Astrocyte (in vitro differentiated cells and primary cell): ENCODE measurements around the gene RPL26. TPM values are rescaled to one million over a fixed set of nuclear protein-coding genes. Genes with fewer than 3 reads are reported as not detected.
"Not testable (repeated sequence)": the region's sequence is repeated elsewhere in the genome, so short reads cannot be mapped to it uniquely, and the experiment has no call there.

Experiments
- DNase-seq: peaks from one replicate; pipeline ENCODE4 v3.0.0-alpha.2; 2010; ENCODE audit warnings: low read depth
- FAIRE-seq: peaks from 2 replicates; lab custom pipeline; 2011; peaks lifted over from hg19 to GRCh38; lab: Jason Lieb, UNC
- H2AFZ ChIP-seq: 2 replicates; pipeline ENCODE4 v1.6.0; 2012; ENCODE audit warnings: low read depth, low read length, inconsistent platforms
- H3K27ac ChIP-seq: 2 replicates; pipeline ENCODE4 v1.5.1; 2011; ENCODE audit warnings: low read depth, low read length, inconsistent platforms
- H3K27me3 ChIP-seq: 2 replicates; pipeline ENCODE4 v1.6.0; 2011; ENCODE audit warnings: low read length, inconsistent platforms; ENCODE audit not compliant: insufficient read depth
- H3K36me3 ChIP-seq: 2 replicates; pipeline ENCODE4 v1.5.1; 2011; ENCODE audit warnings: low read length, inconsistent platforms; ENCODE audit not compliant: insufficient read depth
- H3K4me1 ChIP-seq: 2 replicates; pipeline ENCODE4 v1.5.1; 2011; ENCODE audit warnings: low read length, inconsistent platforms; ENCODE audit not compliant: insufficient read depth
- H3K4me2 ChIP-seq: 2 replicates; pipeline ENCODE4 v1.6.0; 2012; ENCODE audit warnings: low read length, inconsistent platforms
- H3K4me3 ChIP-seq: 2 replicates; pipeline ENCODE4 v1.5.1; 2011; ENCODE audit warnings: low read depth, mild to moderate bottlenecking, low read length, inconsistent platforms; ENCODE audit not compliant: insufficient read depth
- H3K79me2 ChIP-seq: 2 replicates; pipeline ENCODE4 v1.6.0; 2012; ENCODE audit warnings: mild to moderate bottlenecking, low read length, inconsistent platforms; ENCODE audit not compliant: insufficient read depth
- H3K9ac ChIP-seq: 2 replicates; pipeline ENCODE4 v1.6.0; 2012; ENCODE audit warnings: mild to moderate bottlenecking, low read length, inconsistent platforms
- H3K9me3 ChIP-seq: 2 replicates; pipeline ENCODE4 v1.5.1; 2012; ENCODE audit warnings: low read depth, mild to moderate bottlenecking, low read length, inconsistent platforms; ENCODE audit not compliant: insufficient read depth
- H4K20me1 ChIP-seq: 2 replicates; pipeline ENCODE4 v1.6.0; 2012; ENCODE audit warnings: low read length, inconsistent platforms; ENCODE audit not compliant: insufficient read depth
- H3K27ac Mint-ChIP-seq: one replicate; pipeline ENCODE4 v1.8.0; 2021; ENCODE audit warnings: mild to moderate bottlenecking, mixed read lengths; ENCODE audit not compliant: unreplicated experiment
- H3K27me3 Mint-ChIP-seq: one replicate; pipeline ENCODE4 v1.8.0; 2021; ENCODE audit warnings: low read depth, mixed read lengths; ENCODE audit not compliant: unreplicated experiment
- H3K36me3 Mint-ChIP-seq: one replicate; pipeline ENCODE4 v1.8.0; 2021; ENCODE audit warnings: low read depth, mixed read lengths; ENCODE audit not compliant: unreplicated experiment
- H3K4me1 Mint-ChIP-seq: one replicate; pipeline ENCODE4 v1.8.0; 2021; ENCODE audit warnings: low read depth, mixed read lengths; ENCODE audit not compliant: unreplicated experiment
- H3K4me3 Mint-ChIP-seq: one replicate; pipeline ENCODE4 v1.8.0; 2021; ENCODE audit warnings: mild to moderate bottlenecking, moderate library complexity, mixed read lengths; ENCODE audit not compliant: unreplicated experiment
- H3K9me3 Mint-ChIP-seq: one replicate; pipeline ENCODE4 v1.8.0; 2021; ENCODE audit warnings: mild to moderate bottlenecking, mixed read lengths; ENCODE audit not compliant: unreplicated experiment
- CTCF ChIP-seq: IDR thresholded peaks from 2 replicates; pipeline ENCODE4 v1.5.1; 2011; ENCODE audit warnings: low read depth, mild to moderate bottlenecking, inconsistent platforms, low read length, moderate library complexity; ENCODE audit not compliant: insufficient read depth
- EZH2 ChIP-seq: IDR thresholded peaks from 2 replicates; pipeline ENCODE4 v1.6.1; 2012; ENCODE audit warnings: mild to moderate bottlenecking, low read length, inconsistent platforms; ENCODE audit not compliant: insufficient read depth
- total RNA-seq: library from RNA; stranded (reverse); gene quantifications from 2 replicates; pipeline ENCODE4 v1.2.1, GENCODE V29; 2021

The RPL26 gene
- total RNA-seq, 1 donor from 2014 or later = 1,342 TPM

GRCh38 chr17:8377422-8377821, 5.6 kb downstream of the RPL26 start:
- H3K4me2 ChIP-seq = no peak overlapping the region
- H3K36me3 ChIP-seq = peaks cover 44% of the 10 kb centered on the region
- TF ChIP-seq EZH2 (no peak), CTCF (no peak)
- Mint-ChIP-seq H3K4me1 (peaks cover 25% of the 10 kb centered on the region), H3K27me3 (no peaks in the 10 kb centered on the region), H3K9me3 (no peaks in the 10 kb centered on the region), H3K4me3 (peak overlapping the region; percentile 62), H3K27ac (peak overlapping the region; percentile 14), H3K36me3 (peaks cover 14% of the 10 kb centered on the region)
- no peak overlapping the region for H3K4me3 ChIP-seq
- H4K20me1 ChIP-seq = peaks cover 58% of the 10 kb centered on the region
- H3K79me2 ChIP-seq = peaks cover 54% of the 10 kb centered on the region
- H3K4me1 ChIP-seq = peaks cover 29% of the 10 kb centered on the region
- no peak overlapping the region for H2AFZ ChIP-seq
- no peaks in the 10 kb centered on the region for H3K27me3 ChIP-seq
- no peak overlapping the region for H3K27ac ChIP-seq
- no peak for FAIRE-seq
- H3K9ac ChIP-seq = peak overlapping the region; percentile 93
- no peak for DNase-seq
- H3K9me3 ChIP-seq = no peaks in the 10 kb centered on the region

- Histone ChIP-seq H3K27ac (peak within 1 kb of the TSS; percentile 72), H2AFZ (peak within 1 kb of the TSS; percentile 75), H3K27me3 (no peaks in the 10 kb centered on the region), H3K36me3 (peaks cover 42% of the 10 kb centered on the region), H3K9ac (peak within 1 kb of the TSS; percentile 93), H3K4me1 (peaks cover 28% of the 10 kb centered on the region), H3K4me3 (peak within 1 kb of the TSS; percentile 91), H4K20me1 (peaks cover 48% of the 10 kb centered on the region), H3K4me2 (peak within 1 kb of the TSS; percentile 95), H3K9me3 (no peaks in the 10 kb centered on the region), H3K79me2 (peaks cover 44% of the 10 kb centered on the region)
- no peaks in the 10 kb centered on the region for H3K27me3 Mint-ChIP-seq
- DNase-seq = peak; percentile 68
- H3K27ac Mint-ChIP-seq = peak within 1 kb of the TSS; percentile 29
- peak within 1 kb of the TSS; percentile 78 for H3K4me3 Mint-ChIP-seq
- H3K36me3 Mint-ChIP-seq = peaks cover 10% of the 10 kb centered on the region
- TF ChIP-seq CTCF (peak; percentile 33), EZH2 (no peak)
- H3K9me3 Mint-ChIP-seq = no peaks in the 10 kb centered on the region
- peak; percentile 20 for FAIRE-seq
- peaks cover 28% of the 10 kb centered on the region for H3K4me1 Mint-ChIP-seq
Measured at GRCh38 chr17:8376271-8377067, 6.5 kb downstream of the RPL26 start, which contains the start of gene KRABD2. KRABD2 (minus strand) TSS chr17:8376704.

GRCh38 chr17:8375738-8376259, 7.2 kb downstream of the RPL26 start:
- Histone ChIP-seq H3K4me1 (peaks cover 21% of the 10 kb centered on the region), H3K27ac (peak overlapping the region; percentile 72), H4K20me1 (peaks cover 41% of the 10 kb centered on the region), H3K9ac (peak overlapping the region; percentile 93), H2AFZ (peak overlapping the region; percentile 75), H3K4me2 (peak overlapping the region; percentile 95), H3K36me3 (peaks cover 36% of the 10 kb centered on the region), H3K4me3 (peak overlapping the region; percentile 91), H3K27me3 (no peaks in the 10 kb centered on the region), H3K9me3 (no peaks in the 10 kb centered on the region), H3K79me2 (peaks cover 38% of the 10 kb centered on the region)
- H3K36me3 Mint-ChIP-seq = peaks cover 5% of the 10 kb centered on the region
- H3K4me3 Mint-ChIP-seq = peak overlapping the region; percentile 78
- TF ChIP-seq EZH2 (no peak), CTCF (no peak)
- no peaks in the 10 kb centered on the region for H3K27me3 Mint-ChIP-seq
- no peaks in the 10 kb centered on the region for H3K9me3 Mint-ChIP-seq
- H3K4me1 Mint-ChIP-seq = peaks cover 24% of the 10 kb centered on the region
- no peak for FAIRE-seq
- H3K27ac Mint-ChIP-seq = peak overlapping the region; percentile 29
- DNase-seq = no peak

GRCh38 chr17:8373856-8374255, 9.1 kb downstream of the RPL26 start:
- not testable (repeated sequence) for H3K9me3 ChIP-seq, FAIRE-seq, H3K4me3 ChIP-seq, DNase-seq, H3K27ac Mint-ChIP-seq, H2AFZ ChIP-seq, H3K27me3 ChIP-seq, H3K4me2 ChIP-seq, H3K27ac ChIP-seq, H3K27me3 Mint-ChIP-seq, H3K9me3 Mint-ChIP-seq, H3K9ac ChIP-seq, H3K4me3 Mint-ChIP-seq
- Mint-ChIP-seq H3K36me3 (peaks cover 13% of the 10 kb centered on the region), H3K4me1 (peaks cover 12% of the 10 kb centered on the region)
- Histone ChIP-seq H3K79me2 (peaks cover 19% of the 10 kb centered on the region), H3K36me3 (peaks cover 28% of the 10 kb centered on the region), H3K4me1 (peaks cover 14% of the 10 kb centered on the region), H4K20me1 (peaks cover 22% of the 10 kb centered on the region)
